Cardiac fibroblast (primary cell): ENCODE measurements around the gene BMX.
A peak's percentile ranks its signal among the peaks of the same experiment; 100 is the strongest.

Experiments used
- DNase-seq, 2 donors: peaks; one replicate each; pipeline versions ENCODE4 v3.0.0 to v3.0.0-alpha.2; 2010; ENCODE audit warnings: low read depth in 2 of 2
- H3K4me3 ChIP-seq, 2 donors: replicated peaks in 1 of 2; 1 replicate in 1 of 2; 2 replicates in 1 of 2; pipeline ENCODE4 v1.5.1; 2011; ENCODE audit warnings: low read depth in 2 of 2, low read length in 2 of 2, mild to moderate bottlenecking in 2 of 2, moderate library complexity in 1 of 2
- TF ChIP-seq, protein P1 (sequence below): IDR thresholded peaks from one replicate; pipeline ENCODE4 v1.5.1; 2011; ENCODE audit warnings: low read depth, mild to moderate bottlenecking, low read length, inconsistent platforms

BMX gene

DNA sequence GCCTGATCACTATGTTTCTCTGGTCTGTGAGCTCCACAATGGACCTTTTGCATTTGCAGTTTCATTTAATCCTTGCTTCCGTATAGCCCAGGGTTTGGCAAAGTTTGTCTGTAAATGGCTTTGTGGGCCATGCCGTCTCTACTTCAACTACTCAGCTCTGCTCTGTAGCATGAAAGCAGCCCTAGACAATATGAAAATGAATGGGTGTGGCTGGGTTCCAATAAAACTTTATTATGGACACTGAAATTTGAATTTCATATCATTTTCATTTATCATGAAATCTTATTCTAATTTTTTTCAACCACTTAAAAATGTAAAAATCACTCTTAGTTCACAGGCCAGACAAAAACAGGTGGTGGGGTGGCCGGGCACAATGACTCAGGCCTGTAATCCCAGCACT, 58.6 kb downstream of the BMX start:
- TF ChIP-seq, protein P1, sequence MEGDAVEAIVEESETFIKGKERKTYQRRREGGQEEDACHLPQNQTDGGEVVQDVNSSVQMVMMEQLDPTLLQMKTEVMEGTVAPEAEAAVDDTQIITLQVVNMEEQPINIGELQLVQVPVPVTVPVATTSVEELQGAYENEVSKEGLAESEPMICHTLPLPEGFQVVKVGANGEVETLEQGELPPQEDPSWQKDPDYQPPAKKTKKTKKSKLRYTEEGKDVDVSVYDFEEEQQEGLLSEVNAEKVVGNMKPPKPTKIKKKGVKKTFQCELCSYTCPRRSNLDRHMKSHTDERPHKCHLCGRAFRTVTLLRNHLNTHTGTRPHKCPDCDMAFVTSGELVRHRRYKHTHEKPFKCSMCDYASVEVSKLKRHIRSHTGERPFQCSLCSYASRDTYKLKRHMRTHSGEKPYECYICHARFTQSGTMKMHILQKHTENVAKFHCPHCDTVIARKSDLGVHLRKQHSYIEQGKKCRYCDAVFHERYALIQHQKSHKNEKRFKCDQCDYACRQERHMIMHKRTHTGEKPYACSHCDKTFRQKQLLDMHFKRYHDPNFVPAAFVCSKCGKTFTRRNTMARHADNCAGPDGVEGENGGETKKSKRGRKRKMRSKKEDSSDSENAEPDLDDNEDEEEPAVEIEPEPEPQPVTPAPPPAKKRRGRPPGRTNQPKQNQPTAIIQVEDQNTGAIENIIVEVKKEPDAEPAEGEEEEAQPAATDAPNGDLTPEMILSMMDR: no peak
- DNase-seq: no peak
- no peak overlapping the region for H3K4me3 ChIP-seq

DNA sequence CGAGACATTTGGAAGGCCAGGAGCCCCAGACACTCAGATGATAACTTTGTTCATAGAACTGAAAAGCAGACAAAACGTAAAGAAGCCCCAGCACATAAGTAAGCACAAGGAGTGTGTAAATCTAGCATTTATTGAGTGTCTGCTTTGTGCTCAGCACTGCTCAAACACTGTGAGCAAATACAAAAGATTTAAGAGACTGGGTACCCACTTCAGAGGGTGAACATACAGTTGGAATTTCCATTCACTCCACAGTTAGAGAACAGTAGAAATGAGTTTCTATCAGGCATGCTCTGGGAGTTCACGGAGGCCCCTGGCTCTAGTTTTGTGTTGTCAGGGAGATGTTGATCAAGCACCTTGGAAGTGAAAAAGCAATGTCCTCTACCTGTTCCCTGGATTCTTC, 60.3 kb downstream of the BMX start:
- TF ChIP-seq, protein P1: no peak
- DNase-seq: no peak
- no peak overlapping the region for H3K4me3 ChIP-seq

DNA sequence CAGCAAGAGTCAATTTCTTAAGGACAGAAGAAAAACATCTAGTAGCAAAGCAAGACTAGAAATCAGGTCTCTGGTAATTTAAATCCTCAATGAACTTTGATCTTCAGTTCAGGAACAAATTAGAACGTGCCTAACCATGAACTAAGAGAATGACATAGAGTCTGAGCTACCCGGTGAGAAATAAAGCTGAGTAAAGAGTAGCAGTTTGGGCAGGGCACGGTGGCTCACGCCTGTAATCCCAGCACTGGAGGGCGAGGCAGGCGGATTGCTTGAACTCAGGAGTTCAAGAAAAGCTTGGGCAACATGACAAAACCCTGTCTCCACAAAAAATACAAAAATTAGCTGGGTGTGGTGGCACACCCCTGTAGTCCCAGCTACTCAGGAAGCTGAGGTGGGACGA, 62.4 kb downstream of the BMX start:
- DNase-seq: no peak
- no peak overlapping the region for H3K4me3 ChIP-seq
- TF ChIP-seq, protein P1: no peak

DNA sequence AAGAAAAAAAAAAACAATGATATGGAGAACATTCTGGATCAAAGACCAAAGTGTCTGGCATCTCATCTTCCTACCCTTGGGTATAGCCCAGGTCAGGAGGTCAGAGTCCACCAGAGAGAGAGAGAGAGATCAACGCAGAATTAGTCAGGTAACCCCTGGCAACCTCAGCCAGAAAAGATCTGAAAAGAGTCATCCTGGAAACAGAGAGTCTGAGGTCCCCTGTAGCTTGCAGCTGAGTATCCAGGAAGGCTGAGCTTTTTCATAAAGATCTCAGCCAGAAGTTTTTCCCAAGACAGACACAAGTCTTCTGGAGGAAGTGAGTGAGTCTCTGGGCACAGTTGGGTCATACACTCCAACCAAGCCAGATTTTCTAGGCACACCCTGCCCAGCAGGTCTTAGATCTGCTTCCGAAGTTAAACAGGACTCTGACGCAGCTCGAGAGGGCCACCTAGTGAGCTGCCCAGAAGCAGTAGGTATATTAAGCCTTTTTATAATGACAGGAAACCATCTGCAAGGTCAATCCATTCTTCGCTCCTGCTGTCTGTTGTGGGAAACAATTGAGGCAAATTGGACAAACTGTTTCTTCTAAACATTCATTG, 64.5 kb downstream of the BMX start:
- peak; percentile 78 to 88 for DNase-seq
- TF ChIP-seq, protein P1: peak; percentile 64
- H3K4me3 ChIP-seq: no peak overlapping the region

DNA sequence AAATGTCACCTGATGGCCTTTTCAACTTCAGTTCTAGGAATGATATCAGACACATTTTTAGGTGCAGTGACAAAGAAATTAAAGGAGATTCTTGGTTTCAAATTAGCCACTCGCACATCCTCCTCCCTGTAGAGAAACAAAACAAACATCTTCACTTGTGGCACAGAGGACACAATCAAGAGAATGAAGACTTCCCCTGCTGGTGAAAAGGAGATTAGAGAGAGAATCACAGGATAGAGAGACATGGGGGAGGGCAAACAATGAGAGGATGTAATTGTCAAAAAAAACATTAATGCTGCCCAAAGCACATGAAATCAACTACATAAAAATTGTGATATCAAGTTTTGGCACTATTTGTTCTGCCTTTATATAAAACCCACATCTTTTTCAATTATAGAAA, 65.6 kb downstream of the BMX start:
- TF ChIP-seq, protein P1: peak; percentile 9
- DNase-seq: no peak
- H3K4me3 ChIP-seq: no peak overlapping the region

DNA sequence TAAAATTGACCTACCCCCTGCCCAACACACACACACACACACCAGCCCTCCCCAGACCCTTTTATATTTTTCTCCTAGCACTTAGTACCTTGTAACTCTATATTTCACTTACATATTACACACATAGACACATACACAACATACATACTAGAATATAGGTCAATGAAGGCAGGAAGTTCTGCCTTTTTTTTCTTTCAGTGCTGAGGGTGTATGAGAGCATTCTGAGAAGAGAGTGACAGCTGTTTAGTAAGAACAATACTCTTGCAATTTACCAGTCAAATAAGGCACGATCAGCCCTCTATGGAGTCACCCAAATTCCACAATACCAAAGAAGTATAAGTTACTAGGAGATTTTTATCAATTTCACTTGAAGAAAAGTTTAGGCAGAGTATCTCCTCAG, 66.7 kb downstream of the BMX start:
- DNase-seq: no peak
- TF ChIP-seq, protein P1: no peak
- H3K4me3 ChIP-seq: no peak overlapping the region

DNA sequence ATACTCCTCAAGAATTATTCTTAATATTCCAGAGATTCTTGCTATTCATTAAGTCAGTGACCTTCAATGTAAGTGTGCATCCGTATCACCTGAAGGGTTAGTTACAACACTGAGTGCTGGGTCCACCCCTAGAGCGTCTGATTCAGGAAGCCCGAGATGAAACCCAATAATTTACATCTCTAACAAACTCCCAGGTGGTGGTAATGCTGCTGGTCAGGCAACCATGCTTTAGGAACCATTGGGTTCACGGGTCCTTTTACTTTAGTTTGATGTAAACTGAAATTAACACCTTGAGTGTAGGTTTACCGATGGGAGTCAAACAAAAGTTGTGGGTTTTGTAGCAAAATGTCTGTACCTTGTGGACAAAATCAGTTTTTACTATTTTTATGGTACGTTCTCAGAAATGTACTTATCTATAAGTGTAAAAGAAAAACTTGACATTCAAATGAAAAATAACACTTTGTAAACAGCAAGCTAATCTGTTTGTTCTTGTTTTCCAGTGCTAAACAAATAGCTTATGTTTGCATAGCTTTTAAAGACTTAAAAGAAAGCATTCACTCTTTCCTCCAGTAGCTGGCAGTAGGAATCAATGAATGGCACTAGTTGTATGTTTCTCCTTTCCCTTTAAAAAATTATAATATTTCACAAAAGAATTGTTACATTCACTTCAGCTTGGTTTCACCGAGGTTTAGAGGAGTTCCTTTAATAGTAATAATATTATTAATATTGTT, 67.4 kb downstream of the BMX start:
- DNase-seq: peak; percentile 29 to 52
- TF ChIP-seq, protein P1: peak; percentile 43
- no peak overlapping the region for H3K4me3 ChIP-seq
